Measurements from ENCODE around the gene PSD2. TPM values are rescaled to one million over a fixed set of nuclear protein-coding genes. Genes with fewer than 3 reads are reported as not detected.

PSD2 gene
- total and polyA plus RNA-seq, 11 donors: 0.04 to 0.11 (median 0.04) TPM; not detected in 8

- H3K4me3 ChIP-seq: no peak overlapping the region
- DNase-seq: no peak
- TF ChIP-seq CTCF (IDR thresholded peaks at IDR 0.05): no peak
- no peak for TF ChIP-seq POLR2A (IDR thresholded peaks at IDR 0.05)
- no peaks in the 10 kb centered on the region for H3K27me3 ChIP-seq
- intact Hi-C loops (cut with DNase I): no loop called here
- ATAC-seq: no peak
- peaks cover 0 to 12% (median 0%) of the 10 kb centered on the region in 12 donors for H3K9me3 ChIP-seq
- no peaks in the 10 kb centered on the region for H3K36me3 ChIP-seq
- 78 to 89% (median 86%) methylated on average over 7 to 8 of the region's 8 CpGs for WGBS, 4 donors
- H3K27ac ChIP-seq: no peak overlapping the region
- H3K4me1 ChIP-seq: no peaks in the 10 kb centered on the region
Measured at GRCh38 chr5:139817362-139817761, 21.8 kb downstream of the PSD2 start.

GRCh38 chr5:139817970-139818369, 22.4 kb downstream of the PSD2 start:
- no peak for DNase-seq
- TF ChIP-seq POLR2A (IDR thresholded peaks at IDR 0.05) (no peak), CTCF (IDR thresholded peaks at IDR 0.05) (no peak)
- Histone ChIP-seq H3K9me3 (peaks cover 0 to 12% (median 0%) of the 10 kb centered on the region in 12 donors), H3K4me1 (no peaks in the 10 kb centered on the region), H3K27me3 (no peaks in the 10 kb centered on the region), H3K4me3 (no peak overlapping the region), H3K27ac (no peak overlapping the region), H3K36me3 (no peaks in the 10 kb centered on the region)
- ATAC-seq: no peak
- WGBS, 4 donors: 78 to 87% (median 84%) methylated on average over 3 of the region's 3 CpGs
- intact Hi-C loops (cut with DNase I): no loop called here

DNA sequence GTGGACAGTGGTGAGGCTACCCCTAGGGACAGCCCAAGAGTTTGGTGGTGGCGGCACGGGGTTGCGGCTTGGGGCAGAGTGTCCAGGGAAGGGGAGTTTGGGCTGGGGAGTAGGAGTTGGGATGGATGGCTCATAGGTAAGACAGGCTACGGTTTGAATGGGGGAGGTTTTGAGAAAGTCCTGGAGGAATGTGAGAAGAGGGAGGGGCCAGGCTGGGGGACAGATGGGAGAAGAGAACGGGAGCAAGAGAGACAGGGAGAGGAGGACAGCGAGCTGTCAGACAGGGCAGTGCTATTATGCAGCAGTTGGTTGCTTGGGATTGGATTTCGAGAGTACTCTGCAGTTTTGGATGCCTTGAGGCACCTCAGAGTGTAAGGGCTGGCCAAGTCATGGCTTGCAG, 24.5 kb downstream of the PSD2 start:
- H3K4me1 ChIP-seq: no peaks in the 10 kb centered on the region
- H3K9me3 ChIP-seq: peaks cover 0 to 12% (median 0%) of the 10 kb centered on the region in 12 donors
- no peaks in the 10 kb centered on the region for H3K36me3 ChIP-seq
- 58 to 70% (median 63%) methylated on average over 7 of the region's 7 CpGs for WGBS, 4 donors
- no peak overlapping the region for H3K4me3 ChIP-seq
- H3K27ac ChIP-seq: no peak overlapping the region
- no peak for DNase-seq
- no peaks in the 10 kb centered on the region for H3K27me3 ChIP-seq
- no peak for ATAC-seq
- no peak for TF ChIP-seq POLR2A (IDR thresholded peaks at IDR 0.05)
- no peak for TF ChIP-seq CTCF (IDR thresholded peaks at IDR 0.05)
- intact Hi-C loops (cut with DNase I): no loop called here

DNA sequence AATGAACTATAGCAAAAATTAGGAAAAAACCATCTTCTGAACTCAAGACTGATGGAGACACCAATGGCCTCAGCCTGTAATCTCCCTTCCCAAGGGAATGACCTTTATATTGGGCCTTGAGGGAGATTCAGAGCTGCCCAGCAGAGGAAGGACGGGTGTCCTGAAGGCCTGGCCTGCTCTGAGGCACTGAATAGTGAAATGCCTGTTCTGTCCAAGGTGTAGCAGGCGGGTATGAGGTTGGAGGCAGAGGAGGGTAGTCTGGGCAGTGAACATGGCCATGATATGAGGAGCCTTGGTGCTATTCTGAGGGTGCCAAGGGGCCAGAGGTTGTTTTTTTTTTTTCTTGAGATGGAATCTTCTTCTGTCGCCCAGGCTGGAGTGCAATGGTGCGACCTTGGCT, 25.0 kb downstream of the PSD2 start:
- WGBS, 4 donors: 76 to 89% (median 85%) methylated on average over 4 of the region's 4 CpGs
- ATAC-seq: no peak
- no peak overlapping the region for H3K4me3 ChIP-seq
- no peaks in the 10 kb centered on the region for H3K36me3 ChIP-seq
- peaks cover 0 to 12% (median 0%) of the 10 kb centered on the region in 12 donors for H3K9me3 ChIP-seq
- H3K27ac ChIP-seq: no peak overlapping the region
- TF ChIP-seq CTCF (IDR thresholded peaks at IDR 0.05) (no peak), POLR2A (IDR thresholded peaks at IDR 0.05) (no peak)
- H3K27me3 ChIP-seq: no peaks in the 10 kb centered on the region
- intact Hi-C loops (cut with DNase I): no loop called here
- no peaks in the 10 kb centered on the region for H3K4me1 ChIP-seq
- DNase-seq: no peak

All from heart left ventricle (tissue), 16 donors.